Caco-2 (cell line): ENCODE measurements around the gene RSPH9. TPM values are rescaled to one million over a fixed set of nuclear protein-coding genes. Genes with fewer than 3 reads are reported as not detected.

Experiments
- BruUV-seq: library from RNA; stranded (reverse); fragments of 400-500 nt; replicated peaks from 2 replicates; lab custom pipeline; 2021; lab: Mats Ljungman, UMichigan
- CTCF ChIA-PET: fragments of 300-600 bp; sonication (Branson Sonifier 250); formaldehyde crosslinking; loops from one replicate; lab custom pipeline; 2022; ENCODE audit warnings: antibody characterized with exemption; lab: Charles Lee
- POLR2A ChIA-PET: fragments of 300-600 bp; sonication (Branson Sonifier 250); formaldehyde crosslinking; loops from one replicate; lab custom pipeline; 2022; ENCODE audit warnings: antibody characterized with exemption; lab: Charles Lee
- DNase-seq, 2 experiments: peaks; one replicate each; pipeline versions ENCODE4 v3.0.0 to v3.0.0-alpha.2; 2020 to 2022
- H3K27me3 ChIP-seq: replicated peaks from 2 replicates; pipeline ENCODE4 v1.6.0; 2011; ENCODE audit warnings: low read length; ENCODE audit not compliant: control insufficient read depth, insufficient read depth
- H3K36me3 ChIP-seq: 2 replicates; pipeline ENCODE4 v1.5.1; 2011; ENCODE audit warnings: low read length; ENCODE audit not compliant: control insufficient read depth, insufficient read depth
- H3K4me1 ChIP-seq: fragments of 250-450 bp; sonication (Bioruptor Pico); 2 replicates; pipeline ENCODE4 v1.5.1; 2020; ENCODE audit warnings: mild to moderate bottlenecking
- H3K4me3 ChIP-seq: 2 replicates; pipeline ENCODE4 v1.5.1; 2011; ENCODE audit warnings: low read depth, mild to moderate bottlenecking, control low read depth, low read length
- H3K9me3 ChIP-seq: fragments of 250-450 bp; sonication (Bioruptor Pico); 2 replicates; pipeline ENCODE4 v1.5.1; 2020; ENCODE audit warnings: mild to moderate bottlenecking, moderate library complexity
- H3K27ac Mint-ChIP-seq: one replicate; pipeline ENCODE4 v1.8.0; 2022; ENCODE audit warnings: mixed read lengths; ENCODE audit not compliant: unreplicated experiment
- H3K27me3 Mint-ChIP-seq: one replicate; pipeline ENCODE4 v1.8.0; 2022; ENCODE audit warnings: mixed read lengths; ENCODE audit not compliant: insufficient read depth, unreplicated experiment
- H3K36me3 Mint-ChIP-seq: one replicate; pipeline ENCODE4 v1.8.0; 2022; ENCODE audit warnings: mild to moderate bottlenecking, mixed read lengths; ENCODE audit not compliant: insufficient read depth, unreplicated experiment
- H3K4me1 Mint-ChIP-seq: one replicate; pipeline ENCODE4 v1.8.0; 2022; ENCODE audit warnings: low read depth, mixed read lengths; ENCODE audit not compliant: unreplicated experiment
- H3K4me3 Mint-ChIP-seq: one replicate; pipeline ENCODE4 v1.8.0; 2022; ENCODE audit warnings: mild to moderate bottlenecking, moderate library complexity, mixed read lengths; ENCODE audit not compliant: unreplicated experiment
- H3K9me3 Mint-ChIP-seq: one replicate; pipeline ENCODE4 v1.8.0; 2022; ENCODE audit warnings: mixed read lengths; ENCODE audit not compliant: unreplicated experiment
- intact Hi-C: fragments of 100-400 bp; cut with micrococcal nuclease; formaldehyde crosslinking; loops from one replicate; pipeline ENCODE4 v1.10.0; 2022; ENCODE audit not compliant: unreplicated experiment
- total RNA-seq: library from RNA; stranded (reverse); gene quantifications from 2 replicates; pipeline ENCODE4 v1.2.3, GENCODE V29; 2022
- TF ChIP-seq, protein P1 (sequence below), 2 experiments: fragments of 200-600 bp in 1 of 2; IDR thresholded peaks; 1 replicate in 1 of 2; 2 replicates in 1 of 2; pipeline versions ENCODE4 v1.5.1 to v1.8.0; 2011 to 2022; ENCODE audit warnings: antibody characterized with exemption in 1 of 2, control low read depth in 1 of 2, inconsistent platforms in 1 of 2, low read depth in 1 of 2, low read length in 1 of 2, mild to moderate bottlenecking in 1 of 2, moderate library complexity in 1 of 2; ENCODE audit not compliant: insufficient read depth in 1 of 2, severe bottlenecking in 1 of 2, unreplicated experiment in 1 of 2

Gene RSPH9
- total RNA-seq, 1 experiment from 2014 or later = not detected

DNA sequence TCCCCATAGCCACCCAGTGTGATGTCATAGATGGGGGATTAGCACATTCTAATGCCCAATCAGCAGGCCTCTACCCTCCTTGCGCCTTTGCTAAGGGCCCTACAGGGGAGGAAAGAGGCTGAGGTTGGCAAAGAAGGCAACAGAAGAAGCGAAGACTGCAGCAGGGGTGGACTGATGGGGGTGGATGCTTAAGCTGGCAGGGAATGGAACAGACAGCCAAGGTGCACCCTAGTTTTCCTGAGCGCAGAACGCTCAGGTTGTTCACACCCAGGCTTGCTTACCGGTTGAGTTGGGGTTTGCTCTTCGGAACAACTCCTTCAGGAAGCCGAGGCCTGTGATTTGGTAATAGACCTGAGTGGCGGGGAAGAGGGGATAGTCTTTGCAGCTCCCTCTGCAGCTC is 30.1 kb downstream of the RSPH9 start:
- TF ChIP-seq, protein P1, sequence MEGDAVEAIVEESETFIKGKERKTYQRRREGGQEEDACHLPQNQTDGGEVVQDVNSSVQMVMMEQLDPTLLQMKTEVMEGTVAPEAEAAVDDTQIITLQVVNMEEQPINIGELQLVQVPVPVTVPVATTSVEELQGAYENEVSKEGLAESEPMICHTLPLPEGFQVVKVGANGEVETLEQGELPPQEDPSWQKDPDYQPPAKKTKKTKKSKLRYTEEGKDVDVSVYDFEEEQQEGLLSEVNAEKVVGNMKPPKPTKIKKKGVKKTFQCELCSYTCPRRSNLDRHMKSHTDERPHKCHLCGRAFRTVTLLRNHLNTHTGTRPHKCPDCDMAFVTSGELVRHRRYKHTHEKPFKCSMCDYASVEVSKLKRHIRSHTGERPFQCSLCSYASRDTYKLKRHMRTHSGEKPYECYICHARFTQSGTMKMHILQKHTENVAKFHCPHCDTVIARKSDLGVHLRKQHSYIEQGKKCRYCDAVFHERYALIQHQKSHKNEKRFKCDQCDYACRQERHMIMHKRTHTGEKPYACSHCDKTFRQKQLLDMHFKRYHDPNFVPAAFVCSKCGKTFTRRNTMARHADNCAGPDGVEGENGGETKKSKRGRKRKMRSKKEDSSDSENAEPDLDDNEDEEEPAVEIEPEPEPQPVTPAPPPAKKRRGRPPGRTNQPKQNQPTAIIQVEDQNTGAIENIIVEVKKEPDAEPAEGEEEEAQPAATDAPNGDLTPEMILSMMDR (IDR thresholded peaks at IDR 0.05; ENCODE audit: insufficient read depth in 1 of 2, low read depth in 1 of 2, low read length in 1 of 2, severe bottlenecking in 1 of 2, unreplicated experiment in 1 of 2) = no peak
- BruUV-seq = no TSS peak
- H3K36me3 Mint-ChIP-seq = peaks cover 36% of the 10 kb centered on the region
- no peaks in the 10 kb centered on the region for H3K4me1 Mint-ChIP-seq
- intact Hi-C loops = no loop called here
- ChIA-PET POLR2A (no interaction called here), CTCF (no interaction called here)
- Histone ChIP-seq H3K36me3 (peaks cover 6% of the 10 kb centered on the region), H3K27me3 (no peaks in the 10 kb centered on the region), H3K4me1 (no peaks in the 10 kb centered on the region), H3K4me3 (no peak overlapping the region), H3K9me3 (no peaks in the 10 kb centered on the region)
- no peak overlapping the region for H3K4me3 Mint-ChIP-seq
- H3K27me3 Mint-ChIP-seq = no peaks in the 10 kb centered on the region
- no peak overlapping the region for H3K27ac Mint-ChIP-seq
- DNase-seq = no peak
- H3K9me3 Mint-ChIP-seq = no peaks in the 10 kb centered on the region

DNA sequence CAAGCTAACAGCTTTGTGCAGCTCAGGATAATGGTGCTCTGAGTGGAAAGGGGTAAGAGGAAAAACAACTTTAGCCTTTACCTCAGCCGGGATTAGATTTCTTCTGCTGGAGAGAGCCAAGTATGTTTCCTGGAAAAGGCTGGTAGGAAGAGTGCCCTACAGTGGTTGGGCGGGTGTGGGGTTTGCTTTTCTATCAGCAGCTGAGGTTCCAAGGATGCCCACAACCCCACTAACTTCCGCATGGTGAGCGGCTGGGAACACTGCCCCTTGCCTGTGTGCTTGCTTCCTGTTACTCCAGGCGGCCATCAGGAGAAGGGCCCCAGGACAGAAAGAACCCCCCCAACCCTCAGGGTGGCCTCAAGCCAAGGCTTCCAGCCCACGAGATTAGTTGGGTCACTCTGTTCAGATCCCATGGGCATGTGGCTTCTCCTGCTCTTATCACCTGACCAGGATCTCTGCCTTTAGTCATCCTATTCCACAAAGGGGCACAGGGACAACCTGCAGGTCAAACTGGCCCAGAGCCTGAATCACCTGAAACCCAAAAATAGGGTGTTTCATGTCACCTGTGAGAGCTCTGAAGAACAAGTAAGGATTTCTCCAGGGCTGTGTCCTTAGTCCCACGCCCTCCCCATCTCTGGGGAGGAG is 32.2 kb downstream of the RSPH9 start:
- TF ChIP-seq, protein P1 (IDR thresholded peaks at IDR 0.05; ENCODE audit: insufficient read depth in 1 of 2, low read depth in 1 of 2, low read length in 1 of 2, severe bottlenecking in 1 of 2, unreplicated experiment in 1 of 2) = no peak
- DNase-seq = no peak
- H3K4me1 ChIP-seq = peaks cover 12% of the 10 kb centered on the region
- peaks cover 9% of the 10 kb centered on the region for H3K4me1 Mint-ChIP-seq
- H3K4me3 Mint-ChIP-seq = no peak overlapping the region
- ChIA-PET POLR2A (interaction anchor here (0.6 kb wide), 1 partner anchor 250 kb away, joined by 4 read pairs; no protein-coding TSS in a partner anchor), CTCF (no interaction called here)
- peaks cover 32% of the 10 kb centered on the region for H3K36me3 Mint-ChIP-seq
- BruUV-seq = no TSS peak
- no peak overlapping the region for H3K4me3 ChIP-seq
- no peaks in the 10 kb centered on the region for H3K27me3 Mint-ChIP-seq
- no peaks in the 10 kb centered on the region for H3K9me3 ChIP-seq
- peaks cover 5% of the 10 kb centered on the region for H3K36me3 ChIP-seq
- H3K27me3 ChIP-seq = no peaks in the 10 kb centered on the region
- intact Hi-C loops = no loop called here
- no peak overlapping the region for H3K27ac Mint-ChIP-seq
- H3K9me3 Mint-ChIP-seq = no peaks in the 10 kb centered on the region

DNA sequence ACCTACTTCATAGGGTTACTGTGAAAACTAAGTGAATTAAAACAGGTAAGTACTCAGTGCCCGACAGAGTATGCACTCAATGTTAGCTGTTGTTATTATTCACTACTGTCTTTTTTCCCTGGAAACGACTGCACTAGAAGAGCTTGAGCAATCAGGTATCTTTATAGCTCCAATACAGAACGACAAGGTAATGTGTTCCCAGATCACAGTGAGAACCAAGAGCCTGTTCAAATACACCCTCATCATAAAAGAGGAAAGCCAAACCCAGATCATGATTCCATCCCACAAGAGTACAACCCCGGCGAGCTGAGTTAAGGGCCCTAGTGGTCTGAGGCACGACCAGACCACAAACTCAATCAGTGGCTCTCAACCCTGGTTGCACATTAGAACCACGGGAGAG is 32.9 kb downstream of the RSPH9 start:
- POLR2A ChIA-PET = interaction anchor here (0.6 kb wide), 1 partner anchor 249 kb away, joined by 4 read pairs; no protein-coding TSS in a partner anchor

More for the DNA sequence above, 32.9 kb downstream of the RSPH9 start:
- H3K27ac Mint-ChIP-seq = no peak overlapping the region
- intact Hi-C loops = no loop called here
- Histone ChIP-seq H3K27me3 (no peaks in the 10 kb centered on the region), H3K4me1 (peaks cover 19% of the 10 kb centered on the region), H3K9me3 (no peaks in the 10 kb centered on the region), H3K36me3 (peaks cover 5% of the 10 kb centered on the region), H3K4me3 (no peak overlapping the region)
- peaks cover 26% of the 10 kb centered on the region for H3K36me3 Mint-ChIP-seq
- DNase-seq = no peak
- H3K27me3 Mint-ChIP-seq = no peaks in the 10 kb centered on the region
- CTCF ChIA-PET = interaction anchor here (0.9 kb wide), 1 partner anchor 401 kb away, joined by 3 read pairs; no protein-coding TSS in a partner anchor
- TF ChIP-seq, protein P1 (IDR thresholded peaks at IDR 0.05; ENCODE audit: insufficient read depth in 1 of 2, low read depth in 1 of 2, low read length in 1 of 2, severe bottlenecking in 1 of 2, unreplicated experiment in 1 of 2) = no peak
- BruUV-seq = no TSS peak
- peaks cover 14% of the 10 kb centered on the region for H3K4me1 Mint-ChIP-seq
- H3K4me3 Mint-ChIP-seq = no peak overlapping the region
- H3K9me3 Mint-ChIP-seq = no peaks in the 10 kb centered on the region
